NT2/D1 (cell line): Measurements from ENCODE around the gene SP140L.

Source experiments
- YY1 ChIP-seq: IDR thresholded peaks from 2 replicates; pipeline ENCODE4 v1.6.1; 2011; ENCODE audit not compliant: insufficient read length, insufficient read depth
- ZNF274 ChIP-seq: IDR thresholded peaks from 2 replicates; pipeline ENCODE4 v1.6.1; 2011; ENCODE audit warnings: mild to moderate bottlenecking, low read depth, low read length

GRCh38 chr2:230362030-230362691 is 35.2 kb downstream of the SP140L start:
- no peak for TF ChIP-seq ZNF274
- no peak for TF ChIP-seq YY1
